Thoracic aorta (tissue), 2 donors: ENCODE results near the gene DPH6. TPM values are rescaled to one million over a fixed set of nuclear protein-coding genes. Genes with fewer than 3 reads are reported as not detected.

Experiments
- ATAC-seq: fragments of 150-250 bp; one replicate; pipeline ENCODE4 v1.8.0; 2017; ENCODE audit warnings: low read depth; ENCODE audit not compliant: insufficient number of reproducible peaks, low FRiP score
- DNase-seq: peaks from one replicate; pipeline ENCODE4 v3.0.0-alpha.2; 2020; ENCODE audit warnings: low spot score
- H3K27ac ChIP-seq, 2 donors: fragments of 200-600 bp; sonication (generic); 1 replicate in 1 of 2; 2 replicates in 1 of 2; pipeline ENCODE4 v1.5.1; 2016; ENCODE audit warnings: mild to moderate bottlenecking in 2 of 2, moderate library complexity in 2 of 2
- H3K27me3 ChIP-seq: fragments of 200-600 bp; sonication (generic); replicated peaks from 2 replicates; pipeline ENCODE4 v1.6.0; 2016; ENCODE audit warnings: mild to moderate bottlenecking; ENCODE audit not compliant: insufficient read depth
- H3K36me3 ChIP-seq: fragments of 200-600 bp; sonication (generic); one replicate; pipeline ENCODE4 v1.5.1; 2016
- H3K4me1 ChIP-seq, 2 donors: fragments of 200-600 bp; sonication (generic); 1 replicate in 1 of 2; 2 replicates in 1 of 2; pipeline versions ENCODE4 v1.5.1 to v1.6.0; 2016; ENCODE audit warnings: low read depth in 2 of 2, mild to moderate bottlenecking in 1 of 2; ENCODE audit not compliant: control insufficient read depth in 1 of 2
- H3K4me3 ChIP-seq: fragments of 200-600 bp; sonication (generic); 2 replicates; pipeline ENCODE4 v1.5.1; 2016; ENCODE audit warnings: mild to moderate bottlenecking
- H3K9me3 ChIP-seq: fragments of 200-600 bp; sonication (generic); 2 replicates; pipeline ENCODE4 v1.5.1; 2016
- total RNA-seq, 2 donors: library from RNA; depleted of rRNA; stranded (reverse); fragments of >200 nt; gene quantifications; one replicate each; pipeline versions ENCODE4 v1.1.0 to v1.2.3, GENCODE V29; 2016
- TF ChIP-seq, protein P1 (sequence below): fragments of 200-600 bp; sonication (generic); IDR thresholded peaks from one replicate; pipeline ENCODE4 v1.5.1; 2019; ENCODE audit warnings: antibody characterized with exemption

DPH6 gene
- total RNA-seq, 2 donors from 2014 or later = 11.5 to 34.8 TPM

DNA sequence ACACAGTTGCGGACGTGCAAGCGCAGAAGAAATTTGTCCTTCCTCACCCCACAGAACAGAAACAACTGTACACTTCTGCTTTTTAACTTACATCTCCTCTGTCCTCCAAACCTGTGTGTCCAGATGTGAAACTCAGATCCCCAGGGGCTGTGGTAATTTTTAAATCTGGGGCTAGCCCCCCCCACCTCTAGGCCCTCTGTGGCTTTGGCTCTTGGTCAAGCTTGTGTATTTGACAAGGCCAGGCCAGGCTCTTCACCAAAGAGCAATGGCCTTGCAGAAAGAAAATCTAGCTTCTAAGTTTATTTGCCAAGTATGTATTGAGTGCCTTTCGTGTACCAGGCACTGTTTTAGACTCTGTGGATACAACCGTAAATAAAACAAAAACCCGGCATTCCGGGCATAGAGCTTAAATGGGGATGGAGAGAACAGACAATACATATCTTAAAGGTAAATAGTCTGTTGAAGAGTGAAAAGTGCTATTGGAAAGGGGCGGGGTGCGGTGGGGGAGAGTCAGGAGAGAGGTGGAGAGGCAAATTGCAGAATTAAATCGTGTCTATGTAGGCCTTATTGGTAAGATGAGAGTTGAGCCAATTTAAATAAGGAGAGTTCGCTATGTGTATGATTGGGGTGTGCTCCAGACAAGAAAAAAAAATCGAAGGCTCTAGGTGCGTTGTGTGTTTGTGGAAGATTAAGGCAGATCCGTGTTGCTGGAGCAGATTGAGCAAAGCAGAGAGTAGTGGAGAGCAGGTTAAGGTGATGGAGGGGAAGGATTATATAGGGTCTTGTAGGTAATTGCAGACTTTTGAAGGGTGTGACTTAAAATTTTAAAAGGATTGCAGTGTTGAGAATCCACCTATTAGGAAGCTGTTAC is 781 bp upstream of the DPH6 start:
- Histone ChIP-seq H3K27ac (peak overlapping the region; percentile 95 to 98), H3K27me3 (no peaks in the 10 kb centered on the region), H3K9me3 (no peaks in the 10 kb centered on the region), H3K4me3 (peak overlapping the region; percentile 85), H3K4me1 (peaks cover 9 to 30% of the 10 kb centered on the region in 2 donors), H3K36me3 (no peaks in the 10 kb centered on the region)
- TF ChIP-seq, protein P1, sequence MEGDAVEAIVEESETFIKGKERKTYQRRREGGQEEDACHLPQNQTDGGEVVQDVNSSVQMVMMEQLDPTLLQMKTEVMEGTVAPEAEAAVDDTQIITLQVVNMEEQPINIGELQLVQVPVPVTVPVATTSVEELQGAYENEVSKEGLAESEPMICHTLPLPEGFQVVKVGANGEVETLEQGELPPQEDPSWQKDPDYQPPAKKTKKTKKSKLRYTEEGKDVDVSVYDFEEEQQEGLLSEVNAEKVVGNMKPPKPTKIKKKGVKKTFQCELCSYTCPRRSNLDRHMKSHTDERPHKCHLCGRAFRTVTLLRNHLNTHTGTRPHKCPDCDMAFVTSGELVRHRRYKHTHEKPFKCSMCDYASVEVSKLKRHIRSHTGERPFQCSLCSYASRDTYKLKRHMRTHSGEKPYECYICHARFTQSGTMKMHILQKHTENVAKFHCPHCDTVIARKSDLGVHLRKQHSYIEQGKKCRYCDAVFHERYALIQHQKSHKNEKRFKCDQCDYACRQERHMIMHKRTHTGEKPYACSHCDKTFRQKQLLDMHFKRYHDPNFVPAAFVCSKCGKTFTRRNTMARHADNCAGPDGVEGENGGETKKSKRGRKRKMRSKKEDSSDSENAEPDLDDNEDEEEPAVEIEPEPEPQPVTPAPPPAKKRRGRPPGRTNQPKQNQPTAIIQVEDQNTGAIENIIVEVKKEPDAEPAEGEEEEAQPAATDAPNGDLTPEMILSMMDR = no peak
- ATAC-seq (no peak), DNase-seq (no peak)

DNA sequence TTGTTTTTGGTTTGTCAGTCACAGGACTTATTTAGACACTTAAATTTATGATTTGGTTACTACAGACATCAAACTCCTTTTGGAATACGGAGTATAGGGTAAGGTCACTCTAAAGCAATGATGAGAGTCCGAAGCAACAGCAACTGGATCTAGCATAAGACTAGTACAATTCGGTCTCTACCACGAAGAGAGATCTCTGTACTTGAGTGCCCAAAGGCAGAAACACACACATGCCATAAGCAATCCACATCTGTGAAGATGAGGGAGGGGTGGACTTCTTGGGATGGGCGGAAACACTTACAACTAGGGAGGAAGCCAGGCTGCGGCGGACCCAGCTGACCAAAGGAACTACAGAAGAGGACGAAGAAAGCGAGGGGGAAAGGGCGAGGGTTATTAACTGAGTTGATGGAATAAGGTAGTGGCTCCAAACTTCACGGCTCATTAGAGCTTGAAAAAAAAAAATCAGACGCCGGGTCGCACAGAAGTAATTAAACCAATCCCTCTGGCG is 595 bp downstream of the DPH6 start:
- Histone ChIP-seq H3K36me3 (no peaks in the 10 kb centered on the region), H3K27ac (peak overlapping the region; percentile 95 to 98), H3K27me3 (no peaks in the 10 kb centered on the region), H3K9me3 (no peaks in the 10 kb centered on the region), H3K4me1 (peaks cover 15 to 39% of the 10 kb centered on the region in 2 donors), H3K4me3 (peak overlapping the region; percentile 85)
- ATAC-seq = no peak
- DNase-seq = no peak
- TF ChIP-seq, protein P1 = peak; percentile 23

DNA sequence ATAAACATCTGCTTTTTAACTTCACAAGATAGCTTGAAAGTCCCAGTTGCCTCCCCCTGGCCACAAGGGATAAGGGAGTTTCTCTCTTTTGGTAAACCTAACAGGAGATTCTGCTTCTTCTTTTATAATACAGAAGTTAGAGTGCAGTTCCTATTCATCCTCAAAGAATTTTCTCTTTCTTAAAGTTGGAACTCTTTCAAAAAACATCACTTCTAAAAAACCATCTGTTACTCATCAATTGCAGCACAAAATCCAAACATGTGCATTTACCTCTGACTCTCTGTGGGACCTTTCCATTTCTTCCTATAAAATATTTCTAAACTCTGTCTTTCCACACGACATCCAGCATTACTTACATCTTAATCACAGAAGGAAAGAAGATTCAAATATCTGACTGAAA is 5.1 kb downstream of the DPH6 start:
- no peaks in the 10 kb centered on the region for H3K27me3 ChIP-seq
- no peak overlapping the region for H3K4me3 ChIP-seq
- H3K27ac ChIP-seq = peak overlapping the region in 1 of 2 donors; percentile 35
- ATAC-seq (no peak), DNase-seq (no peak)
- H3K9me3 ChIP-seq = no peaks in the 10 kb centered on the region
- TF ChIP-seq, protein P1 = no peak
- H3K36me3 ChIP-seq = no peaks in the 10 kb centered on the region
- H3K4me1 ChIP-seq = peaks cover 10 to 38% of the 10 kb centered on the region in 2 donors

DNA sequence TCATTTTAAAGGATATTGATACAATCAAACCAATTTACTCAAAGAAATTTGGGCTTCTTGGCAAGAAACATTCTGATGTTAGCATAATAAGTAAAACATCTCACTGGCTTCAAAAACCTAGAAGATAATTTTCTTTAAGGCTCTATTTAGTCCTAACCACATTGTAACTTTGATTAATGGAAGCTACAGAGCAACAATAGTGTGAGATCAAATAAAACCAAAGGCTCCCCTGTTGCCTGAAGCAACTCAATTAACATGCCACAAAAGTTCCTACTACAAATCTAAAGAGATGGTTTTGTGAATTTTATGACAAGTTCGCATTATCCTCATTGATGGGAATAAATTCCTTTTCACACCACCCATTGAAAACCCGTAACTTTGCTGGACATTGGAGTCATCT is 5.9 kb downstream of the DPH6 start:
- H3K36me3 ChIP-seq = no peaks in the 10 kb centered on the region
- no peaks in the 10 kb centered on the region for H3K9me3 ChIP-seq
- ATAC-seq (no peak), DNase-seq (no peak)
- H3K27me3 ChIP-seq = no peaks in the 10 kb centered on the region
- TF ChIP-seq, protein P1 = no peak
- H3K27ac ChIP-seq = peak overlapping the region in 1 of 2 donors; percentile 35
- no peak overlapping the region for H3K4me3 ChIP-seq
- peaks cover 10 to 38% of the 10 kb centered on the region in 2 donors for H3K4me1 ChIP-seq

DNA sequence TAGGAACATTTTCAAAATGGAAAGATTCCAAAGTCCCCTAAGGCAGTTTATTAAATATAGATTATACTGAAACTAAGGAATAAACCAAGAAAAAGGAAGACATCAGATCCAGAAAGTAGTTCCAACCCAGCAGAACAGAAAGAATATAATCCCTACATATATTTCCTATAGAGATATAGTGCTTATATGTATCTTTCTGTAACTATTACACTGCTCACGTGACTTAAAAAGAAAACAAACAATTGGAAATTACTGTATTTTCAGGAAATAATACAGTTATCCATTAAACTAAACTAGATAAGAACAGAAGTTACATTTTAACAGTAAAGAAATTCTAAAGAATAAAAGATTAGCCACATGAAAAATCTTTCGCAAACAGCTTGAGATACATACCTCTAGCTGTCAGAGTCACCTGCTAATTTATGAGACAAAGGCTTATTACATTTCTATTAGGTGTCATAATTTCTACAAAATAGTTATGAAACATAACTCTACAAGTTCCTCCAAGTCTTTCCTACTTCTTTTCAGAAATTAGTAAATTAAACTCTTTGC is 10.5 kb downstream of the DPH6 start:
- Histone ChIP-seq H3K27me3 (no peaks in the 10 kb centered on the region), H3K27ac (no peak overlapping the region), H3K4me3 (no peak overlapping the region), H3K36me3 (no peaks in the 10 kb centered on the region), H3K4me1 (peaks cover 0 to 36% of the 10 kb centered on the region in 2 donors), H3K9me3 (no peaks in the 10 kb centered on the region)
- TF ChIP-seq, protein P1 = no peak
- DNase-seq (no peak), ATAC-seq (no peak)
